H1 (cell line): ENCODE data around the gene PIP5K1C. TPM values are rescaled to one million over a fixed set of nuclear protein-coding genes. Genes with fewer than 3 reads are reported as not detected.

Experiments
- CTCF ChIA-PET: fragments of 300-600 bp; sonication (Branson Sonifier 250); formaldehyde crosslinking; loops from one replicate; lab custom pipeline; 2021; ENCODE audit not compliant: partially characterized antibody; lab: Charles Lee
- POLR2A ChIA-PET: fragments of 300-600 bp; sonication (Branson Sonifier 250); formaldehyde crosslinking; loops from one replicate; lab custom pipeline; 2021; ENCODE audit warnings: inconsistent platforms; ENCODE audit not compliant: partially characterized antibody; lab: Charles Lee
- DNase-seq, 2 experiments: peaks; one replicate each; pipeline versions ENCODE4 v3.0.0 to v3.0.0-alpha.2; 2010 to 2022; ENCODE audit warnings: low spot score in 2 of 2, low read depth in 1 of 2, mixed read lengths in 1 of 2
- FAIRE-seq: peaks from 2 replicates; lab custom pipeline; 2011; peaks lifted over from hg19 to GRCh38; lab: Jason Lieb, UNC
- H2AFZ ChIP-seq: 2 replicates; pipeline ENCODE4 v1.8.1; 2012; ENCODE audit warnings: low read length, inconsistent platforms
- H2AK5ac ChIP-seq: 2 replicates; pipeline ENCODE4 v1.6.1; 2013; ENCODE audit warnings: low read depth, low read length
- H2BK120ac ChIP-seq: replicated peaks from 2 replicates; pipeline ENCODE3; 2013; ENCODE audit warnings: low read depth, low read length, inconsistent platforms
- H2BK12ac ChIP-seq: 2 replicates; pipeline ENCODE4 v1.6.1; 2013; ENCODE audit warnings: low read depth, low read length
- H2BK15ac ChIP-seq: 2 replicates; pipeline ENCODE4 v1.6.1; 2013; ENCODE audit warnings: low read length
- H2BK20ac ChIP-seq: 2 replicates; pipeline ENCODE4 v1.6.1; 2013; ENCODE audit warnings: low read length
- H2BK5ac ChIP-seq: 2 replicates; pipeline ENCODE4 v1.6.1; 2013; ENCODE audit warnings: low read depth, low read length
- H3K14ac ChIP-seq: 2 replicates; pipeline ENCODE4 v1.6.1; 2013; ENCODE audit warnings: inconsistent platforms; ENCODE audit not compliant: insufficient read length
- H3K18ac ChIP-seq: 2 replicates; pipeline ENCODE4 v1.6.1; 2013; ENCODE audit warnings: low read length; ENCODE audit errors: extremely low read depth
- H3K23ac ChIP-seq: 2 replicates; pipeline ENCODE4 v1.6.1; 2013; ENCODE audit warnings: inconsistent platforms; ENCODE audit not compliant: insufficient read length
- H3K23me2 ChIP-seq: 2 replicates; pipeline ENCODE4 v1.6.1; 2013; ENCODE audit warnings: low read depth, low read length
- H3K27ac ChIP-seq: 2 replicates; pipeline ENCODE4 v1.6.1; 2011; ENCODE audit warnings: low read depth, low read length, inconsistent platforms
- H3K27me3 ChIP-seq, 4 experiments: replicated peaks in 1 of 4; 1 replicate in 1 of 4; 2 replicates in 3 of 4; pipeline versions ENCODE4 v1.6.1 to v1.8.1; 2011 to 2013; ENCODE audit warnings: low read length in 3 of 4, mild to moderate bottlenecking in 3 of 4, inconsistent platforms in 2 of 4, mixed read lengths in 2 of 4, moderate library complexity in 1 of 4; ENCODE audit not compliant: control insufficient read depth in 3 of 4, insufficient read depth in 3 of 4; ENCODE audit errors: extremely low read depth in 1 of 4
- H3K36me3 ChIP-seq, 4 experiments: 2 replicates each; pipeline versions ENCODE4 v1.6.1 to v1.8.1; 2011 to 2013; ENCODE audit warnings: mild to moderate bottlenecking in 4 of 4, low read length in 3 of 4, moderate library complexity in 2 of 4, control low read depth in 1 of 4, inconsistent platforms in 1 of 4; ENCODE audit not compliant: insufficient read depth in 4 of 4, control insufficient read depth in 2 of 4
- H3K4ac ChIP-seq: replicated peaks from 2 replicates; pipeline ENCODE3; 2013; ENCODE audit warnings: low read length, low read depth, mixed read lengths, inconsistent platforms; ENCODE audit not compliant: insufficient read length
- H3K4me1 ChIP-seq, 4 experiments: replicated peaks in 1 of 4; 1 replicate in 1 of 4; 2 replicates in 3 of 4; pipeline versions ENCODE4 v1.6.1 to v1.8.1; 2011 to 2013; ENCODE audit warnings: low read length in 3 of 4, inconsistent platforms in 2 of 4, mixed read lengths in 1 of 4; ENCODE audit not compliant: insufficient read depth in 4 of 4, control insufficient read depth in 3 of 4
- H3K4me2 ChIP-seq, 2 experiments: 2 replicates each; pipeline versions ENCODE4 v1.6.1 to v1.8.1; 2011 to 2013; ENCODE audit warnings: low read depth in 2 of 2, low read length in 2 of 2, control low read depth in 1 of 2, inconsistent platforms in 1 of 2, mild to moderate bottlenecking in 1 of 2; ENCODE audit not compliant: insufficient read depth in 1 of 2
- H3K4me3 ChIP-seq, 4 experiments: fragments of 200-600, 300-600 bp in 1 of 4; sonication (generic), shearing (Covaris generic), sonication (Bioruptor Twin) in 1 of 4; 2 replicates each; pipeline versions ENCODE4 v1.5.1 to v1.8.1; 2011 to 2016; ENCODE audit warnings: low read length in 4 of 4, low read depth in 3 of 4, control low read depth in 2 of 4, inconsistent platforms in 2 of 4, mild to moderate bottlenecking in 2 of 4, mixed read lengths in 1 of 4, moderate library complexity in 1 of 4; ENCODE audit not compliant: insufficient read depth in 2 of 4; ENCODE audit errors: extremely low read depth in 1 of 4
- H3K56ac ChIP-seq: replicated peaks from 2 replicates; pipeline ENCODE3; 2013; ENCODE audit warnings: low read depth, mild to moderate bottlenecking, mixed read lengths, low read length, inconsistent platforms; ENCODE audit not compliant: insufficient read length
- H3K79me1 ChIP-seq: 2 replicates; pipeline ENCODE4 v1.6.1; 2013; ENCODE audit warnings: low read depth, low read length, control low read depth
- H3K79me2 ChIP-seq, 2 experiments: 2 replicates each; pipeline versions ENCODE4 v1.6.1 to v1.8.1; 2012 to 2013; ENCODE audit warnings: low read length in 2 of 2, mild to moderate bottlenecking in 2 of 2, inconsistent platforms in 1 of 2; ENCODE audit not compliant: insufficient read depth in 2 of 2, control insufficient read depth in 1 of 2
- H3K9ac ChIP-seq, 4 experiments: replicated peaks in 1 of 4; 1 replicate in 1 of 4; 2 replicates in 3 of 4; pipeline versions ENCODE4 v1.6.1 to v1.8.1; 2011 to 2013; ENCODE audit warnings: low read depth in 3 of 4, low read length in 3 of 4, control low read depth in 2 of 4, mild to moderate bottlenecking in 2 of 4, moderate library complexity in 2 of 4, inconsistent platforms in 1 of 4; ENCODE audit errors: extremely low read depth in 1 of 4
- H3K9me3 ChIP-seq, 2 experiments: 2 replicates each; pipeline versions ENCODE4 v1.6.1 to v1.8.1; 2012 to 2013; ENCODE audit warnings: mild to moderate bottlenecking in 2 of 2, moderate library complexity in 2 of 2, control low read depth in 1 of 2, inconsistent platforms in 1 of 2, low read depth in 1 of 2, low read length in 1 of 2, mixed read lengths in 1 of 2; ENCODE audit not compliant: insufficient read depth in 2 of 2
- H4K20me1 ChIP-seq, 2 experiments: replicated peaks in 1 of 2; 2 replicates each; pipeline versions ENCODE3 to v1.8.1; 2011 to 2013; ENCODE audit warnings: inconsistent platforms in 2 of 2, low read length in 2 of 2, mild to moderate bottlenecking in 1 of 2; ENCODE audit not compliant: insufficient read depth in 2 of 2, control insufficient read depth in 1 of 2
- H4K5ac ChIP-seq: 2 replicates; pipeline ENCODE4 v1.6.1; 2013; ENCODE audit warnings: low read length, low read depth, mixed read lengths, inconsistent platforms; ENCODE audit not compliant: insufficient read length
- H4K8ac ChIP-seq: 2 replicates; pipeline ENCODE4 v1.8.0; 2013; ENCODE audit warnings: mild to moderate bottlenecking, moderate library complexity, low read length, inconsistent platforms; ENCODE audit not compliant: insufficient read depth; ENCODE audit errors: extremely low read depth
- H4K91ac ChIP-seq: replicated peaks from 2 replicates; pipeline ENCODE3; 2013; ENCODE audit warnings: low read length, mixed read lengths, inconsistent platforms; ENCODE audit not compliant: insufficient read length
- POU5F1 ChIP-seq: IDR thresholded peaks from 2 replicates; pipeline ENCODE4 v1.6.1; 2011; ENCODE audit warnings: low read depth, mild to moderate bottlenecking, low read length, moderate library complexity
- SAP30 ChIP-seq: fragments of 300-600 bp; sonication (generic); IDR thresholded peaks from 2 replicates; pipeline ENCODE4 v1.7.1; 2012; ENCODE audit warnings: low read length, moderate library complexity, mild to moderate bottlenecking, inconsistent platforms; ENCODE audit not compliant: insufficient read depth, insufficient replicate concordance
- SP1 ChIP-seq: IDR thresholded peaks from 2 replicates; pipeline ENCODE4 v1.6.1; 2011; ENCODE audit warnings: low read depth, low read length
- SRF ChIP-seq: IDR thresholded peaks from 2 replicates; pipeline ENCODE4 v1.6.1; 2011; ENCODE audit warnings: mild to moderate bottlenecking, low read depth, low read length, moderate library complexity
- TBP ChIP-seq: IDR thresholded peaks from 2 replicates; pipeline ENCODE4 v1.6.1; 2011; ENCODE audit warnings: low read depth, low read length, improper control_type of control experiment
- TEAD4 ChIP-seq: IDR thresholded peaks from 2 replicates; pipeline ENCODE4 v1.6.1; 2012; ENCODE audit warnings: low read depth, low read length, inconsistent platforms, mixed read lengths
- WGBS, 2 experiments: shearing (Covaris generic) in 1 of 2; methylation state at CpG; one replicate each; pipeline versions ENCODE4 v1.1.6 to v1.1.7; 2013 to 2015; ENCODE audit warnings: low lambda C conversion rate in 2 of 2, mixed read lengths in 2 of 2, inconsistent platforms in 1 of 2, low coverage in 1 of 2, missing lambda C conversion rate in 1 of 2; ENCODE audit not compliant: insufficient replicate concordance in 2 of 2, insufficient coverage in 1 of 2, insufficient read length in 1 of 2; ENCODE audit errors: extremely low coverage in 1 of 2, missing lambda C conversion rate in 1 of 2; 5-methylcytosine and 5-hydroxymethylcytosine counted together
- long read RNA-seq, 2 experiments: library from RNA in 1 of 2; library from capped mRNA in 1 of 2; stranded (forward); transcript quantifications; one replicate each; pipeline ENCODE4 v2.0.0, GENCODE V29; 2021; ENCODE audit warnings: inconsistent platforms in 1 of 2
- polyA minus RNA-seq, 3 experiments: library from RNA; depleted of rRNA, polyadenylated mRNA; stranded (reverse); fragments of >200 nt; gene quantifications; 1 replicate in 2 of 3; 2 replicates in 1 of 3; pipeline ENCODE4 v1.2.3, GENCODE V29; 2011
- polyA plus RNA-seq, 7 experiments: library from polyadenylated mRNA; depleted of rRNA in 3 of 7; stranded (reverse) in 5 of 7; unstranded in 2 of 7; fragments of >200 nt in 5 of 7; fragments of 200-250 nt in 2 of 7; gene quantifications; 1 replicate in 5 of 7; 2 replicates in 1 of 7; 4 replicates in 1 of 7; pipeline versions ENCODE4 v1.2.1 to v1.2.3, GENCODE V29; 2011 to 2013; ENCODE audit warnings: missing spikeins in 2 of 7, mixed read lengths in 2 of 7
- total RNA-seq: library from RNA; stranded (reverse); fragmentation: NEBNext Ultra II Directional; extraction: Animal tissue kit (Norgen Biotek cat#: 25700); gene quantifications from 2 replicates; pipeline ENCODE4 v1.2.1, GENCODE V29; 2021

The PIP5K1C gene, protein sequence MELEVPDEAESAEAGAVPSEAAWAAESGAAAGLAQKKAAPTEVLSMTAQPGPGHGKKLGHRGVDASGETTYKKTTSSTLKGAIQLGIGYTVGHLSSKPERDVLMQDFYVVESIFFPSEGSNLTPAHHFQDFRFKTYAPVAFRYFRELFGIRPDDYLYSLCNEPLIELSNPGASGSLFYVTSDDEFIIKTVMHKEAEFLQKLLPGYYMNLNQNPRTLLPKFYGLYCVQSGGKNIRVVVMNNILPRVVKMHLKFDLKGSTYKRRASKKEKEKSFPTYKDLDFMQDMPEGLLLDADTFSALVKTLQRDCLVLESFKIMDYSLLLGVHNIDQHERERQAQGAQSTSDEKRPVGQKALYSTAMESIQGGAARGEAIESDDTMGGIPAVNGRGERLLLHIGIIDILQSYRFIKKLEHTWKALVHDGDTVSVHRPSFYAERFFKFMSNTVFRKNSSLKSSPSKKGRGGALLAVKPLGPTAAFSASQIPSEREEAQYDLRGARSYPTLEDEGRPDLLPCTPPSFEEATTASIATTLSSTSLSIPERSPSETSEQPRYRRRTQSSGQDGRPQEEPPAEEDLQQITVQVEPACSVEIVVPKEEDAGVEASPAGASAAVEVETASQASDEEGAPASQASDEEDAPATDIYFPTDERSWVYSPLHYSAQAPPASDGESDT
- total RNA-seq (31.3 and 32.9 TPM in 2 replicates), polyA plus RNA-seq (2011; rRNA removed) (10.6 and 20.4 TPM in 2 replicates), polyA minus RNA-seq (2011; rRNA and poly(A)+ RNA removed) (21.0 and 23.7 TPM in 2 replicates)
- 7.1 TPM for polyA plus RNA-seq (2011; cell fraction: cytosol; rRNA removed)
- polyA plus RNA-seq (2011; cell fraction: nucleus; rRNA removed), result 30.2 TPM
- polyA plus RNA-seq (2012, experiment 1 of 2), result 18.6 to 28.3 TPM (median 25.8 TPM) in 4 replicates
- 19.0 TPM for polyA plus RNA-seq (2012, experiment 2 of 2)
- 19.7 TPM for polyA plus RNA-seq (2013, experiment 1 of 2)
- polyA plus RNA-seq (2013, experiment 2 of 2), result 18.8 TPM
- polyA minus RNA-seq (2011; cell fraction: cytosol; rRNA and poly(A)+ RNA removed), result 19.8 TPM
- polyA minus RNA-seq (2011; cell fraction: nucleus; rRNA and poly(A)+ RNA removed), result 19.9 TPM
- long read RNA-seq, experiment 1, partial matches to known transcripts, result 3 of 35 reads
- long read RNA-seq, experiment 1, other reads (novel, unspliced or antisense), result 30 of 35 reads
- long read RNA-seq, experiment 2, result 0 reads

- Histone ChIP-seq H3K27ac (no peak within 1 kb of the TSS), H2AFZ (no peak within 1 kb of the TSS), H3K23me2 (peaks cover 3% of the 10 kb centered on the region; the same call in 1 of the 2 replicates)
- TF ChIP-seq POU5F1 (peak; percentile 59; the same call in 1 of the 2 replicates), SP1 (no peak), TEAD4 (no peak), SAP30 (no peak), TBP (no peak), SRF (no peak)
These were observed at the start of gene PIP5K1C for GRCh38 chr19:3700242-3701032. PIP5K1C (minus strand) TSS chr19:3700468; CDS start chr19:3700390, 78 bp downstream.

More at GRCh38 chr19:3700242-3701032, at the start of gene PIP5K1C:
- Histone ChIP-seq H3K56ac (no peak within 1 kb of the TSS), H3K79me1 (peaks cover 18% of the 10 kb centered on the region), H3K79me2 (peaks cover 0 to 38% of the 10 kb centered on the region in 2 experiments; a peak in 3 of 4 replicates), H2BK120ac (no peak within 1 kb of the TSS), H3K9ac (peak within 1 kb of the TSS; percentile 23 to 84 (median 38); a peak in 6 of 7 replicates), H4K20me1 (peaks cover 2 to 25% of the 10 kb centered on the region in 2 experiments), H4K91ac (no peak within 1 kb of the TSS), H2BK5ac (no peak within 1 kb of the TSS), H4K5ac (no peak within 1 kb of the TSS), H3K27me3 (no peaks in the 10 kb centered on the region; a peak in 2 of 7 replicates), H2BK20ac (no peak within 1 kb of the TSS), H3K18ac (no peak within 1 kb of the TSS), H3K4me3 (peak within 1 kb of the TSS; percentile 59 to 85 (median 72)), H2AK5ac (no peak within 1 kb of the TSS), H3K23ac (no peak within 1 kb of the TSS), H3K4me1 (peaks cover 0 to 8% (median 2%) of the 10 kb centered on the region in 4 experiments; a peak in 3 of 7 replicates), H3K4ac (no peak within 1 kb of the TSS), H3K4me2 (peak within 1 kb of the TSS; percentile 89 to 98), H2BK12ac (no peak within 1 kb of the TSS), H2BK15ac (no peak within 1 kb of the TSS), H3K9me3 (no peaks in the 10 kb centered on the region; a peak in 1 of 4 replicates), H4K8ac (peak within 1 kb of the TSS; percentile 79), H3K36me3 (no peaks in the 10 kb centered on the region), H3K14ac (no peak within 1 kb of the TSS)
- DNase-seq, result peak in 1 of 2 experiments; percentile 99
- FAIRE-seq, result peak; percentile 65
- 11% methylated on average over 63 of the region's 82 CpGs; no CpG with 5 or more reads in 1 of the 2 experiments for WGBS, 2 experiments
- ChIA-PET CTCF (interaction anchor here (0.7 to 13.9 kb wide), 11 partner anchors 10 to 156 kb away, joined by 3 to 110 read pairs (median 4); partner anchors contain the start of gene TJP3), POLR2A (interaction anchor here (1.1 to 1.5 kb wide), 2 partner anchors 12 to 108 kb away, joined by 3 to 6 read pairs; no protein-coding TSS in a partner anchor)
